ENCODE results near the gene RNF167.
A peak's percentile ranks its signal among the peaks of the same experiment; 100 is the strongest.

The RNF167 gene

DNA sequence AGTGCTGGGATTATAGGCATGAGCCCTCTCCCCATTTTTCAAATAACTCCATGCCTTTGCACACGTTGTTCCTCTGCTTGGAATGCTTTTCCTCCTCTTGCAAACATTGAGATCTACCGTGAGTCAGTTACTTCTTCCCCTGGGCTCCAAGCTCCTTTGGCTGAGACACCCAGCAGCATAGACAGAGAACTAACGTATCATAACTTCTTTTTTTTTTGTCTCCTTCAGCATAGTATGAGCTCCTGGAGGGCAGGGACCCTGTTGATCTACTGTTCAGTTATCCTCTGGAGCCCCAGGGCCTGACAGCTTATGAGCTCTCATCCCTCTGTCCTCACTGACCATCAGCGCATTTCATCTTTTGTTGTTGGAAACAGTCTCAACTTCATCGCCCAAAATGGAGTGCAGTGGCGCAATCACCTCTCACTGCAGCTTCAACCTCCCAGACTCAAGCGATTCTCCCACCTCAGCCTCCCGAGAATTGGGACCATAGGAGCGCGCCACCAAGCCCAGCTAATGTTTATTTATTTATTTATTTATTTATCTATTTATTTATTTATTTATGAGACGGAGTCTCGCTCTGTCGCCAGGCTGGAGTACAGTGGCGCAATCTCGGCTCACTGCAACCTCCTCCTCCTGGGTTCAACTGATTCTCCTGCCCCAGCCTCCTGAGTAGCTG is 25.4 kb downstream of the RNF167 start:
- no peak for TF ChIP-seq EZH2 (optimal IDR thresholded peaks at IDR 0.05; ENCODE audit: low read depth, low read length)
- TF ChIP-seq EZH2phosphoT487 (IDR thresholded peaks at IDR 0.05; ENCODE audit: low read length): no peak
- TF ChIP-seq, protein P1, sequence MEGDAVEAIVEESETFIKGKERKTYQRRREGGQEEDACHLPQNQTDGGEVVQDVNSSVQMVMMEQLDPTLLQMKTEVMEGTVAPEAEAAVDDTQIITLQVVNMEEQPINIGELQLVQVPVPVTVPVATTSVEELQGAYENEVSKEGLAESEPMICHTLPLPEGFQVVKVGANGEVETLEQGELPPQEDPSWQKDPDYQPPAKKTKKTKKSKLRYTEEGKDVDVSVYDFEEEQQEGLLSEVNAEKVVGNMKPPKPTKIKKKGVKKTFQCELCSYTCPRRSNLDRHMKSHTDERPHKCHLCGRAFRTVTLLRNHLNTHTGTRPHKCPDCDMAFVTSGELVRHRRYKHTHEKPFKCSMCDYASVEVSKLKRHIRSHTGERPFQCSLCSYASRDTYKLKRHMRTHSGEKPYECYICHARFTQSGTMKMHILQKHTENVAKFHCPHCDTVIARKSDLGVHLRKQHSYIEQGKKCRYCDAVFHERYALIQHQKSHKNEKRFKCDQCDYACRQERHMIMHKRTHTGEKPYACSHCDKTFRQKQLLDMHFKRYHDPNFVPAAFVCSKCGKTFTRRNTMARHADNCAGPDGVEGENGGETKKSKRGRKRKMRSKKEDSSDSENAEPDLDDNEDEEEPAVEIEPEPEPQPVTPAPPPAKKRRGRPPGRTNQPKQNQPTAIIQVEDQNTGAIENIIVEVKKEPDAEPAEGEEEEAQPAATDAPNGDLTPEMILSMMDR (IDR thresholded peaks at IDR 0.05; ENCODE audit: low read length): no peak
- H3K4me3 ChIP-seq (ENCODE audit: low read length): no peak overlapping the region
- no peak overlapping the region for H3K9ac ChIP-seq (ENCODE audit: low read length)
- H3K36me3 ChIP-seq (replicated peaks; ENCODE audit: insufficient read depth, low read length): no peaks in the 10 kb centered on the region
- DNase-seq: no peak
- peaks cover 8% of the 10 kb centered on the region; the same call in 1 of the 2 replicates for H3F3A ChIP-seq (ENCODE audit: insufficient read depth, low read length)
- H3K4me1 ChIP-seq (ENCODE audit: low read length): peaks cover 12% of the 10 kb centered on the region; the same call in 1 of the 2 replicates
- H4K20me1 ChIP-seq (ENCODE audit: insufficient read depth, low read length): no peaks in the 10 kb centered on the region
- no peaks in the 10 kb centered on the region for H3K9me3 ChIP-seq (replicated peaks; ENCODE audit: insufficient read depth, low read length)
- H3K9me2 ChIP-seq (replicated peaks; ENCODE audit: insufficient read depth, low read length): no peaks in the 10 kb centered on the region
- no peaks in the 10 kb centered on the region for H3K27me3 ChIP-seq (replicated peaks; ENCODE audit: insufficient read depth, low read length)
- no peak overlapping the region for H2AFZ ChIP-seq (ENCODE audit: low read length)
- no peak overlapping the region for H3K27ac ChIP-seq (ENCODE audit: low read length)
- peaks cover 25% of the 10 kb centered on the region for H3K79me2 ChIP-seq (ENCODE audit: low read length)
- H3K4me2 ChIP-seq (ENCODE audit: low read depth, low read length): no peak overlapping the region

DNA sequence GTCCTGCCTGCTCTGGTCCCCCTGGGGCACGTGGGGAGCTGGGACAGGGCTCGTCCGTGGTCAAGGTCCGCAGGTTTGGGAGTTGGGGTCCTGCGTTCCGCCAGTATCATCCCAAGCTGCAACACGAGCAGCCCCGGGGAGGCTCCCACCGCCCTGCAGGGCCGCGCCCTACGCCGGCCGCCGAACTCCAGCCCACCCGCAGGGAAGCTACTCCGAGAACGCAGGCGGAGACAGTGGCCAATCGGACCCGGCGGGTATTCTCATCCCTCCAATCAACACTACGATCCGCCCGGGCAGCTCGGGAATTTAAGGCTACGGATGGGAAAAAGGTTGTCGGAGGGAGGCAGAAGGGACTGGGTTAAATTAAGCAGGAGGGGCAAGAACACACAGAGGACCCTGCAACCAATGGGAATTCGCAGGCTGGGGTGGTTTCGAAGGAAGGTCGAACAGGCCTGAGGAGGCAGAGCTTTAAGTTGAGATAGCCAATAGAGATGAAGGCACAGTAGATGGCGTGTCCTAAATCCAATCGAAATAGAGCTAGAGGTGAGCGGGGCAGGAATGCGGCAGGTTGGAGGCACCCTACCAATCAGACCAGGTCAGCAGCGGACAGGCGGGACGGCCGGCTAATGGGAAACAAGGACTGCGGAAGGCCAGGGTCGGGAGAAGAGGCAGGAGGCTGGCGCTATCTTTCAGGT is 26.9 kb downstream of the RNF167 start:
- no peaks in the 10 kb centered on the region for H3K9me2 ChIP-seq (replicated peaks; ENCODE audit: insufficient read depth, low read length)
- peak overlapping the region; percentile 84; the same call in 1 of the 2 replicates for H3K27ac ChIP-seq (ENCODE audit: low read length)
- H3K4me3 ChIP-seq (ENCODE audit: low read length): peak overlapping the region; percentile 84
- H3K27me3 ChIP-seq (replicated peaks; ENCODE audit: insufficient read depth, low read length): no peaks in the 10 kb centered on the region
- peak; percentile 99 for DNase-seq
- peak overlapping the region; percentile 65 for H2AFZ ChIP-seq (ENCODE audit: low read length)
- TF ChIP-seq, protein P1 (IDR thresholded peaks at IDR 0.05; ENCODE audit: low read length): no peak
- TF ChIP-seq EZH2phosphoT487 (IDR thresholded peaks at IDR 0.05; ENCODE audit: low read length): no peak
- H3K4me2 ChIP-seq (ENCODE audit: low read depth, low read length): peak overlapping the region; percentile 82
- H3K79me2 ChIP-seq (ENCODE audit: low read length): peaks cover 25% of the 10 kb centered on the region
- no peaks in the 10 kb centered on the region for H3K36me3 ChIP-seq (replicated peaks; ENCODE audit: insufficient read depth, low read length)
- peaks cover 12% of the 10 kb centered on the region; the same call in 1 of the 2 replicates for H3K4me1 ChIP-seq (ENCODE audit: low read length)
- no peaks in the 10 kb centered on the region for H4K20me1 ChIP-seq (ENCODE audit: insufficient read depth, low read length)
- peaks cover 12% of the 10 kb centered on the region; the same call in 1 of the 2 replicates for H3F3A ChIP-seq (ENCODE audit: insufficient read depth, low read length)
- H3K9ac ChIP-seq (ENCODE audit: low read length): peak overlapping the region; percentile 86
- no peaks in the 10 kb centered on the region for H3K9me3 ChIP-seq (replicated peaks; ENCODE audit: insufficient read depth, low read length)

DNA sequence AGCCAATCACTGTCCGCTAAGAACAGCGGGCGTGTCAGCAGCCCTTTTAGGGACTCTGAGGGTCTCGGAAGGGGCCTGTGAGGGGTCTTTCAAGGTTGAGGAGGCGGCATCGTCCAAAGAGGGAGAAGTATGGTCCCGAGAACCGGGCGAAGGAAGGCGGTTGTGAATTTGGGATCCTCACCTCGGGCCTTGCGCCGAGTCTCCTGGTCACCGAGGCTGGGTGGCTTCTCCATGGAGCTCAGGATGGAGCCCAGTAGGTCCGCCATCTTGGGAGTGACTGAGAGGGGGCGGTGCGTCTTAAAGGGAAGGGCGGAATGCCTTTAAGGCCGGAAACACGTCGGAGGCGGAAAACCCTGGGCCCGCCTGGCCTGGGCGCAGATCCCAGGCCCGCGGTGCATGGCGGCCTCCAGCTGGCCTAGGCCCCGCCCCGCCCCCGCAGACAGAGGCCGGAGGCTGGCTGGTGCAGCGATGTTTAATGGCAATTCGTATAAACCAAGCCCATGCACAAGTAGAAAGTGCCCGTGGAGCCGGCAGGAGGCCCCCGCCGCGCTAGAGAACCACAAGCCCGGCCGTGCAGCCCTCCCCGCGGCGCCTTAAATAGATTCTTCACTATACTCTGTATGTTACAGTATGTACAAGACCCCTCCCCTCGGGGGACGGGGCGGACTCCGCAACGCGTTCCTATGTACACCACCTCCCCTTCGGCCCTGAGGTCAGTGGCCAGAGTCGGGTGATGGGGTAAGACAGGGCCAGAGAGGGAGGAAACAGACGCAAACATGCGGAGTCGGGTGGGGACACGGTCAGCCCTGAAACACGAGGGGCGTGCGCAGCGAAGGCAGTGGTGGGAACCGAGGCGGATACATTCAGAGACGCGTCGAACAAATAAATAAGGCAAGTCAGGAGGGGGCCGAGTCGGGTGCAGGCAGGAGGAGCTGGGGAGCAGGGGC is 27.7 kb downstream of the RNF167 start, which contains the start of gene SPAG7:
Gene SPAG7 (minus strand): TSS at position 279 of the 947 bp plus-strand sequence. CDS start 13 bp downstream, at position 266.
- TF ChIP-seq, protein P1 (IDR thresholded peaks at IDR 0.05; ENCODE audit: low read length): no peak
- TF ChIP-seq EZH2phosphoT487 (IDR thresholded peaks at IDR 0.05; ENCODE audit: low read length): no peak
- no peak for TF ChIP-seq EZH2 (optimal IDR thresholded peaks at IDR 0.05; ENCODE audit: low read depth, low read length)
- Histone ChIP-seq H2AFZ (ENCODE audit: low read length) (peak within 1 kb of the TSS; percentile 76), H3K27me3 (replicated peaks; ENCODE audit: insufficient read depth, low read length) (no peaks in the 10 kb centered on the region), H3K79me2 (ENCODE audit: low read length) (peaks cover 25% of the 10 kb centered on the region), H4K20me1 (ENCODE audit: insufficient read depth, low read length) (no peaks in the 10 kb centered on the region), H3K9me3 (replicated peaks; ENCODE audit: insufficient read depth, low read length) (no peaks in the 10 kb centered on the region), H3K4me3 (ENCODE audit: low read length) (peak within 1 kb of the TSS; percentile 84), H3K27ac (ENCODE audit: low read length) (peak within 1 kb of the TSS; percentile 84), H3K4me2 (ENCODE audit: low read depth, low read length) (peak within 1 kb of the TSS; percentile 96), H3K36me3 (replicated peaks; ENCODE audit: insufficient read depth, low read length) (no peaks in the 10 kb centered on the region), H3K9me2 (replicated peaks; ENCODE audit: insufficient read depth, low read length) (no peaks in the 10 kb centered on the region), H3K4me1 (ENCODE audit: low read length) (peaks cover 12% of the 10 kb centered on the region; the same call in 1 of the 2 replicates), H3F3A (ENCODE audit: insufficient read depth, low read length) (peaks cover 12% of the 10 kb centered on the region; the same call in 1 of the 2 replicates), H3K9ac (ENCODE audit: low read length) (peak within 1 kb of the TSS; percentile 86)
- peak; percentile 94 for DNase-seq

Measured in MM.1S (cell line).